HEK293 (cell line): ENCODE data around the gene MAN1B1.
"Not testable (repeated sequence)": the region's sequence is repeated elsewhere in the genome, so short reads cannot be mapped to it uniquely, and the experiment has no call there.

Experiments
- CTCF ChIA-PET: fragments of 350-600 bp; formaldehyde crosslinking; extraction: SDS; loops from one replicate; lab custom pipeline; 2021; ENCODE audit warnings: antibody characterized with exemption; lab: Yijun Ruan, JAX
- POLR2A ChIA-PET: fragments of 300-600 bp; formaldehyde crosslinking; extraction: SDS; loops from one replicate; lab custom pipeline; 2020; ENCODE audit warnings: antibody characterized with exemption, inconsistent platforms; lab: Yijun Ruan, JAX
- H3K27ac ChIP-seq: fragments of 200-500 bp; sonication (Bioruptor generic); 2 replicates; pipeline ENCODE4 v1.5.1; 2014; ENCODE audit warnings: low read depth, low read length, control low read depth, inconsistent platforms; ENCODE audit errors: extremely low read depth
- H3K36me3 ChIP-seq, 2 experiments: fragments of 200-500 bp in 1 of 2; sonication (Bioruptor generic) in 1 of 2; 1 replicate in 1 of 2; 2 replicates in 1 of 2; pipeline ENCODE4 v1.5.1; 2014 to 2017; ENCODE audit warnings: inconsistent platforms in 2 of 2, low read length in 2 of 2; ENCODE audit not compliant: control insufficient read depth in 2 of 2, insufficient read depth in 1 of 2
- H3K4me1 ChIP-seq: fragments of 200-500 bp; sonication (Bioruptor generic); 2 replicates; pipeline ENCODE4 v1.5.1; 2014; ENCODE audit warnings: mild to moderate bottlenecking, low read length, inconsistent platforms; ENCODE audit not compliant: control insufficient read depth, insufficient read depth
- H3K4me3 ChIP-seq: 2 replicates; pipeline ENCODE4 v1.5.1; 2011; ENCODE audit warnings: low read depth, mild to moderate bottlenecking, control low read depth, low read length, moderate library complexity
- H3K9me3 ChIP-seq: fragments of 200-500 bp; sonication (Bioruptor generic); 2 replicates; pipeline ENCODE4 v1.5.1; 2014; ENCODE audit warnings: low read depth, low read length, inconsistent platforms; ENCODE audit not compliant: control insufficient read depth, insufficient read depth
- EGR2 ChIP-seq: fragments of 450-650 bp; formaldehyde crosslinking; IDR thresholded peaks from 2 replicates; pipeline ENCODE4 v1.5.1; 2016; ENCODE audit warnings: low read depth, missing biosample characterization, missing genetic modification characterization
- OVOL3 ChIP-seq: fragments of 450-650 bp; formaldehyde crosslinking; IDR thresholded peaks from 2 replicates; pipeline ENCODE4 v1.5.1; 2016; ENCODE audit warnings: missing biosample characterization, missing genetic modification characterization
- PRDM1 ChIP-seq: fragments of 450-650 bp; formaldehyde crosslinking; IDR thresholded peaks from 2 replicates; pipeline ENCODE4; 2016; ENCODE audit warnings: missing biosample characterization, missing genetic modification characterization
- SCRT1 ChIP-seq: fragments of 450-650 bp; formaldehyde crosslinking; IDR thresholded peaks from 2 replicates; pipeline ENCODE4 v1.5.1; 2016; ENCODE audit warnings: missing biosample characterization, missing genetic modification characterization, borderline replicate concordance
- SCRT2 ChIP-seq: fragments of 450-650 bp; formaldehyde crosslinking; IDR thresholded peaks from 2 replicates; pipeline ENCODE4 v1.5.1; 2016; ENCODE audit warnings: missing biosample characterization, missing genetic modification characterization
- SETDB1 ChIP-seq: IDR thresholded peaks from one replicate; pipeline ENCODE4 v1.6.1; 2017; ENCODE audit warnings: mild to moderate bottlenecking, low read length, moderate library complexity, mixed read lengths; ENCODE audit not compliant: insufficient read length
- SP2 ChIP-seq: fragments of 450-650 bp; formaldehyde crosslinking; IDR thresholded peaks from 2 replicates; pipeline ENCODE4 v1.5.1; 2016; ENCODE audit warnings: missing biosample characterization, missing genetic modification characterization
- YY2 ChIP-seq: fragments of 450-650 bp; formaldehyde crosslinking; IDR thresholded peaks from 2 replicates; pipeline ENCODE4 v1.5.1; 2016; ENCODE audit warnings: missing biosample characterization, missing genetic modification characterization
- ZNF19 ChIP-seq: fragments of 450-650 bp; formaldehyde crosslinking; IDR thresholded peaks from 2 replicates; pipeline ENCODE4; 2016; ENCODE audit warnings: missing biosample characterization, missing genetic modification characterization, low read depth
- ZNF24 ChIP-seq: fragments of 450-650 bp; formaldehyde crosslinking; IDR thresholded peaks from 2 replicates; pipeline ENCODE4 v1.5.1; 2016; ENCODE audit warnings: missing biosample characterization, missing genetic modification characterization
- ZNF335 ChIP-seq: fragments of 450-650 bp; formaldehyde crosslinking; conservative IDR thresholded peaks from 2 replicates; pipeline ENCODE4 v1.5.1; 2016; ENCODE audit warnings: missing biosample characterization, missing genetic modification characterization
- ZNF350 ChIP-seq: fragments of 450-650 bp; formaldehyde crosslinking; IDR thresholded peaks from 2 replicates; pipeline ENCODE4 v1.5.0; 2017; ENCODE audit warnings: missing biosample characterization, mild to moderate bottlenecking, missing genetic modification characterization
- ZNF366 ChIP-seq: fragments of 450-650 bp; formaldehyde crosslinking; conservative IDR thresholded peaks from 2 replicates; pipeline ENCODE4 v1.5.1; 2016; ENCODE audit warnings: missing biosample characterization, missing genetic modification characterization
- ZNF426 ChIP-seq: fragments of 450-650 bp; formaldehyde crosslinking; IDR thresholded peaks from 2 replicates; pipeline ENCODE4 v1.5.1; 2017; ENCODE audit warnings: missing biosample characterization, missing genetic modification characterization, mild to moderate bottlenecking, inconsistent platforms, moderate library complexity
- ZNF548 ChIP-seq: fragments of 450-650 bp; formaldehyde crosslinking; IDR thresholded peaks from 2 replicates; pipeline ENCODE4 v1.5.1; 2016; ENCODE audit warnings: missing biosample characterization, missing genetic modification characterization
- ZNF610 ChIP-seq: fragments of 450-650 bp; formaldehyde crosslinking; IDR thresholded peaks from 2 replicates; pipeline ENCODE4 v1.5.1; 2016; ENCODE audit warnings: missing biosample characterization, missing genetic modification characterization, borderline replicate concordance
- ZNF621 ChIP-seq: fragments of 450-650 bp; formaldehyde crosslinking; IDR thresholded peaks from 2 replicates; pipeline ENCODE4 v1.5.1; 2017; ENCODE audit warnings: missing biosample characterization, missing genetic modification characterization
- ZNF645 ChIP-seq: fragments of 450-650 bp; formaldehyde crosslinking; IDR thresholded peaks from 2 replicates; pipeline ENCODE4; 2016; ENCODE audit warnings: missing biosample characterization, missing genetic modification characterization
- ZNF654 ChIP-seq: fragments of 450-650 bp; formaldehyde crosslinking; IDR thresholded peaks from 2 replicates; pipeline ENCODE4 v1.5.1; 2016; ENCODE audit warnings: low read depth, missing biosample characterization, missing genetic modification characterization
- ZNF670 ChIP-seq: fragments of 450-650 bp; formaldehyde crosslinking; IDR thresholded peaks from 2 replicates; pipeline ENCODE4 v1.5.1; 2016; ENCODE audit warnings: missing biosample characterization, missing genetic modification characterization, low read depth
- ZNF76 ChIP-seq: fragments of 450-650 bp; formaldehyde crosslinking; IDR thresholded peaks from 2 replicates; pipeline ENCODE4; 2016; ENCODE audit warnings: low read depth, missing biosample characterization, missing genetic modification characterization, borderline replicate concordance
- ZNF830 ChIP-seq: fragments of 450-650 bp; IDR thresholded peaks from 2 replicates; pipeline ENCODE4 v1.5.0; 2018; ENCODE audit warnings: missing biosample characterization, missing genetic modification characterization, low read depth, mild to moderate bottlenecking, moderate library complexity
- ZSCAN5A ChIP-seq: fragments of 450-650 bp; formaldehyde crosslinking; IDR thresholded peaks from 2 replicates; pipeline ENCODE4 v1.5.1; 2016; ENCODE audit warnings: missing biosample characterization, missing genetic modification characterization

MAN1B1 gene

DNA sequence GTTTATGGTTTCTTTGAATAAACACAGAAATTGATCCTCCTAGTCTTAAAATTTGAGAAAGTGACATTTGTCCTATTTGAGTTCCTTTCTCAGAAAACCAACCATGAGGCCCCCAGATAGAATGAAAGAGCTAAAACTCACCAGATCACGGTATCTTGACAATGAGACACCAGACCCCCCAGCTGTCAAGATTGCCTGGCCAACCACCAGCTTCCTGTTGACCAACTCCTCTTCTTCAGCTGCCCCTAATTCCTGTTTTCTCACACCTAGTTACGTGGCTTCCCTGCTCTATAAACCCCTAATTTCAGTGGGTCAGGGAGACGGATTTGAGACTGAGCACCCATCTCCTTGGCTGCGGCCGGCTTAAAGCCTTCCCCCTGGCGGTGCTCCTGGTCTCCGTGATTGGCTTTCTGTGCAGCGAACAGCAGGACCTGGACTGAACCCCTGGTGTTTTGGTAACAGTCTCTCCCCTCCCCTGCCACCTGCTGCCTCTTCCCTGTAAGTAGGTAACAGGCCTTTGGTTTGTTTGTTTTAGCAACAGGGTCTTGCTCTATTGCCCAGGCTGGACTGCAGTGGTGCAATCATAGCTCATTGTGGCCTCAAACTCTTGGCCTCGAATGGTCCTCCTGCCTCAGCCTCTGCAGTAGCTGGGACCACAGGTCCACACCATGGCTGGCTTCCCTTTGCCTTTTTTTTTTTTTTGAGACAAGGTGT lies 28.1 kb upstream of the MAN1B1 start (continued):
- TF ChIP-seq ZSCAN5A (tag by site-specific recombination) (0 out of 2 replicates have a peak, but pooled peaks have one; percentile 23), ZNF610 (tag by site-specific recombination) (no peak), ZNF621 (tag by site-specific recombination) (no peak), SCRT1 (tag by site-specific recombination) (peak; percentile 78; the same call in 1 of the 2 replicates), ZNF548 (tag by site-specific recombination) (no peak), SETDB1 (no peak)

DNA sequence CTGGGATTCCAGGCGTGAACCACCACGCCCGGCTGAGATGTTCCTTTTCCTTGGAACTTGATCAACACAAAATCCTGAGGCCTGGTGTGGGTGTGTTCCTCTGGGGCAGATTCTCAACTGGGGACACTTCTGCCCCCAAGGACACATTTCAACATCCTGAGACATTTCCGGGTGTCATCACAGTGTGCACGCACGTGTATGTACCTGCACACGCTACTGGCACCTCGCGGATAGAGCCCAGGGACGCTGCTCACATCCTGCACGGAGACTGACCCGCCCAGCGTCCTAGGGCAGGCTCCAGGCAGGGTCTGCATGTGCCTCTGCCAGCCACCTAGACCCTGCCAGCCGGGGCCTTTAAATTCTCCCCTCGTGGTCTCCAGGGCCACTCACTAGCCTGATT lies 24.4 kb upstream of the MAN1B1 start:
- no peak overlapping the region for H3K27ac ChIP-seq
- no peaks in the 10 kb centered on the region for H3K4me1 ChIP-seq
- H3K4me3 ChIP-seq: no peak overlapping the region
- POLR2A ChIA-PET: no interaction called here
- peaks cover 0 to 17% of the 10 kb centered on the region in 2 experiments; a peak in 1 of 3 replicates for H3K36me3 ChIP-seq
- CTCF ChIA-PET: interaction anchor here (1.7 to 11.3 kb wide), 4 partner anchors 14 to 296 kb away, joined by 4 to 237 read pairs (median 49); partner anchors contain the start of genes ABCA2 and NPDC1
- TF ChIP-seq SCRT1 (tag by site-specific recombination) (no peak), YY2 (no peak), ZNF670 (tag by site-specific recombination) (no peak), ZNF350 (tag by site-specific recombination) (no peak), ZNF366 (no peak), ZNF654 (tag by site-specific recombination) (no peak), ZNF426 (tag by site-specific recombination) (no peak), ZNF19 (tag by site-specific recombination) (no peak), ZNF24 (tag by site-specific recombination) (no peak), ZNF76 (no peak), PRDM1 (no peak), ZNF830 (no peak), OVOL3 (tag by site-specific recombination) (no peak), EGR2 (no peak), ZSCAN5A (tag by site-specific recombination) (no peak), ZNF645 (tag by site-specific recombination) (no peak), ZNF548 (tag by site-specific recombination) (no peak), SCRT2 (tag by site-specific recombination) (no peak), ZNF335 (tag by site-specific recombination) (no peak), SP2 (tag by site-specific recombination) (no peak)
- H3K9me3 ChIP-seq: no peaks in the 10 kb centered on the region

- H3K27ac ChIP-seq, H3K4me3 ChIP-seq, H3K9me3 ChIP-seq, H3K4me1 ChIP-seq: not testable (repeated sequence)
- ChIA-PET POLR2A (interaction anchor here (1.4 kb wide), 2 partner anchors 15 to 263 kb away, joined by 3 read pairs; partner anchors contain the start of gene UAP1L1), CTCF (interaction anchor here (0.6 to 11.3 kb wide), 6 partner anchors 6 to 297 kb away, joined by 3 to 237 read pairs (median 49); partner anchors contain the start of genes ABCA2, ENTPD2 and NPDC1)
- peaks cover 0 to 17% of the 10 kb centered on the region in 2 experiments; a peak in 1 of 3 replicates for H3K36me3 ChIP-seq
Measured at GRCh38 chr9:137062798-137063197, 24.0 kb upstream of the MAN1B1 start.
